Neutrophil (primary cell): ENCODE data around the gene EMX1.
A peak's percentile ranks its signal among the peaks of the same experiment; 100 is the strongest.

Experiments used
- H3K27ac ChIP-seq: fragments of 200-600 bp; sonication (generic); 2 replicates; pipeline ENCODE4 v1.5.1; 2016; ENCODE audit warnings: mild to moderate bottlenecking, moderate library complexity
- H3K27me3 ChIP-seq: fragments of 200-600 bp; sonication (generic); 2 replicates; pipeline ENCODE4 v1.6.0; 2016; ENCODE audit warnings: mild to moderate bottlenecking
- H3K36me3 ChIP-seq: fragments of 200-600 bp; sonication (generic); 2 replicates; pipeline ENCODE4 v1.5.1; 2017
- H3K4me1 ChIP-seq, 2 experiments: fragments of 200-600 bp in 1 of 2; sonication (generic) in 1 of 2; 1 replicate in 1 of 2; 2 replicates in 1 of 2; pipeline versions ENCODE4 v1.5.1 to v1.6.1; 2013 to 2016; ENCODE audit warnings: low read depth in 1 of 2, low read length in 1 of 2, mild to moderate bottlenecking in 1 of 2, moderate library complexity in 1 of 2; ENCODE audit not compliant: control insufficient read depth in 1 of 2, insufficient read depth in 1 of 2
- H3K4me3 ChIP-seq, 2 experiments: fragments of 200-600 bp in 1 of 2; sonication (generic) in 1 of 2; 1 replicate in 1 of 2; 2 replicates in 1 of 2; pipeline ENCODE4 v1.5.1; 2013 to 2016; ENCODE audit warnings: low read depth in 1 of 2, low read length in 1 of 2, mild to moderate bottlenecking in 1 of 2, moderate library complexity in 1 of 2
- H3K9me3 ChIP-seq: fragments of 200-600 bp; sonication (generic); 2 replicates; pipeline ENCODE4 v1.5.1; 2016
- TF ChIP-seq, protein P1 (sequence below): fragments of 200-600 bp; sonication (generic); IDR thresholded peaks from 2 replicates; pipeline ENCODE4 v1.5.1; 2016; ENCODE audit warnings: antibody characterized with exemption

The EMX1 gene

DNA sequence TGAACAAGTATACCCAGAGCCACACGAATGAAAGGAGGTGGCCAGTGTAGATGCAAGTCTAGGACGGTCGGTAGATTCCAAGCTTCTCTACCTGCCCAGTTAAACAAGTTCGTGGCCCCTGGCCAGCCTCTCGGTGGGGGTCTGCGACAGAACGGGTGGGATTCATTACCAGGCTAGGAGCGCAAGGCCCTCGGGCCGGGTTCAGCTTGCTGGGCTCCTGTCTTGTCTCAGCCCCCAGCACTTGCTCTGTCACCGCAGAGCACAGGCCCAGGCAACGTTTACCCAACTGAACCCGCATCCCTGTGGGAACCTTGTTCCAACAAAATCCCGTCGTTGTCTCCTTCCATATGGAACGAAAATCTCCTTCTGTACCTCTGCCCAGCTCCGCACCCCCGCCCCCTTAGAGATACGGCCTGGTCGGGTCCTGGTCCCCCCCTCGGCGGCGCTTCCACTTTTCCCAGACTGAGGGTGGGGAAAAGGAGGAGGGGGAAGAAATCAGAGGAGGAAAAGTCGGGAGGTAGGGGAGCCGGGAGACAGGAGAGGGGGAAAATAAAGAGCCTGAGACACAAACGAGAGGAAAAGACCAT is 1.9 kb upstream of the EMX1 start:
- Histone ChIP-seq H3K9me3 (no peaks in the 10 kb centered on the region), H3K27me3 (peaks cover 100% of the 10 kb centered on the region), H3K27ac (no peak overlapping the region), H3K4me1 (peaks cover 21 to 37% of the 10 kb centered on the region in 2 experiments), H3K36me3 (no peaks in the 10 kb centered on the region), H3K4me3 (peak overlapping the region in 1 of 2 experiments; percentile 14)
- TF ChIP-seq, protein P1, sequence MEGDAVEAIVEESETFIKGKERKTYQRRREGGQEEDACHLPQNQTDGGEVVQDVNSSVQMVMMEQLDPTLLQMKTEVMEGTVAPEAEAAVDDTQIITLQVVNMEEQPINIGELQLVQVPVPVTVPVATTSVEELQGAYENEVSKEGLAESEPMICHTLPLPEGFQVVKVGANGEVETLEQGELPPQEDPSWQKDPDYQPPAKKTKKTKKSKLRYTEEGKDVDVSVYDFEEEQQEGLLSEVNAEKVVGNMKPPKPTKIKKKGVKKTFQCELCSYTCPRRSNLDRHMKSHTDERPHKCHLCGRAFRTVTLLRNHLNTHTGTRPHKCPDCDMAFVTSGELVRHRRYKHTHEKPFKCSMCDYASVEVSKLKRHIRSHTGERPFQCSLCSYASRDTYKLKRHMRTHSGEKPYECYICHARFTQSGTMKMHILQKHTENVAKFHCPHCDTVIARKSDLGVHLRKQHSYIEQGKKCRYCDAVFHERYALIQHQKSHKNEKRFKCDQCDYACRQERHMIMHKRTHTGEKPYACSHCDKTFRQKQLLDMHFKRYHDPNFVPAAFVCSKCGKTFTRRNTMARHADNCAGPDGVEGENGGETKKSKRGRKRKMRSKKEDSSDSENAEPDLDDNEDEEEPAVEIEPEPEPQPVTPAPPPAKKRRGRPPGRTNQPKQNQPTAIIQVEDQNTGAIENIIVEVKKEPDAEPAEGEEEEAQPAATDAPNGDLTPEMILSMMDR: no peak

GRCh38 chr2:72915907-72916742 is 1.2 kb upstream of the EMX1 start:
- Histone ChIP-seq H3K4me1 (peaks cover 22 to 40% of the 10 kb centered on the region in 2 experiments), H3K27me3 (peaks cover 100% of the 10 kb centered on the region), H3K27ac (no peak overlapping the region), H3K4me3 (peak overlapping the region in 1 of 2 experiments; percentile 14), H3K9me3 (no peaks in the 10 kb centered on the region), H3K36me3 (no peaks in the 10 kb centered on the region)
- TF ChIP-seq, protein P1: no peak

GRCh38 chr2:72916743-72917137 is 579 bp upstream of the EMX1 start:
- peak overlapping the region in 1 of 2 experiments; percentile 14 for H3K4me3 ChIP-seq
- TF ChIP-seq, protein P1: no peak

GRCh38 chr2:72917877-72918553 is 696 bp downstream of the EMX1 start:
- TF ChIP-seq, protein P1: no peak
- Histone ChIP-seq H3K27ac (no peak overlapping the region), H3K27me3 (peaks cover 100% of the 10 kb centered on the region), H3K4me1 (peaks cover 22 to 40% of the 10 kb centered on the region in 2 experiments), H3K4me3 (no peak overlapping the region), H3K9me3 (no peaks in the 10 kb centered on the region), H3K36me3 (no peaks in the 10 kb centered on the region)

More at GRCh38 chr2:72916743-72917137, 579 bp upstream of the EMX1 start:
- Histone ChIP-seq H3K36me3 (no peaks in the 10 kb centered on the region), H3K27ac (no peak overlapping the region), H3K9me3 (no peaks in the 10 kb centered on the region), H3K27me3 (peaks cover 100% of the 10 kb centered on the region), H3K4me1 (peaks cover 22 to 40% of the 10 kb centered on the region in 2 experiments)

DNA sequence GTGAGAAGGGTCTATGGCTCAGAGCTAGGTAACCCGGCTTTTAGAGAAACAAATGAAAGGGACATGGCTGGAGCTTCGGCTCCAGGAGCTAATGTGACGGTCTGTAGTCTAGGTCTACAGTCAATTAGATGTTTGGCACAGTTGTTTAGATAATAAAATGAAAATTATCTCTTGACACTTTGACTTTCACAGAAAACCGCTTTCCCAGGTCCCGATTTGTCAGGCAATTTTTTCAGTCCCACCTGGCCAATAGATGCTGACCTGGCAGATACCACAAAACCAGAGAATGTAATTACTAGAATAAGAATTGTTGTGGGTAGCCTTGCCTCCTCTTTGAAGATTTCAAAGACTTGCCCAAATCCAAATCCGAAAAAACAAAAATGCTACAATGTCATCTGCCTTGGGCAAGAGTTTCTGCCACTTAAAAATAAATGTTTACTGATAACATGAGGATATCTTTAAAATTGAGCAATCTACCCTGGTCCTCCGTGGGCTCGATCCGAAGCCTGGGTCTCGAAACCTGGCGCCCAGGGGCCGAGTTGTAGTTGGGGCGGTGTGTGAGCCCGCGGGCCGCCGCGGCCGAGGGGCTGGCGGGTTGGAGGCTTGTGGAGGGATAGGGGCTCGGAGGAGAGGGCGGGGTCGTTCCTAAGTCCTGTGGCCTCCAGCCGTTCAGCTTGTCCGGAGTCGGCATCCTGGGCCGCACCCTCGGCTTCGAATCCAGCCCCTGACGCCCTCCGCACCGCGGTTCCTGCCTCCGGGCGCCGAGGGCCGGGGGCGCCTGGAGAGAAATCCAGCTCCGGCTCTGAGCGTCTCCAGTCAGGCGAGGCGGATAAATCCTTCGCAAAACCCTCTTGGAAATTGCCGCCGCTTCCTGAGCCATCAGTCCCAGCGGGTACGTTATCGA is 2.3 kb downstream of the EMX1 start:
- no peak overlapping the region for H3K27ac ChIP-seq
- no peak overlapping the region for H3K4me3 ChIP-seq
- no peaks in the 10 kb centered on the region for H3K9me3 ChIP-seq
- no peaks in the 10 kb centered on the region for H3K36me3 ChIP-seq
- peaks cover 100% of the 10 kb centered on the region for H3K27me3 ChIP-seq
- peaks cover 22 to 40% of the 10 kb centered on the region in 2 experiments for H3K4me1 ChIP-seq
- TF ChIP-seq, protein P1: no peak
